ENCODE results near the gene UCK2. TPM values are rescaled to one million over a fixed set of nuclear protein-coding genes. Genes with fewer than 3 reads are reported as not detected.

UCK2 gene
- total and polyA plus RNA-seq, 2 donors (not counting 1 experiment from before 2014, with no cell fraction given) = 8.9 to 11.5 TPM

DNA sequence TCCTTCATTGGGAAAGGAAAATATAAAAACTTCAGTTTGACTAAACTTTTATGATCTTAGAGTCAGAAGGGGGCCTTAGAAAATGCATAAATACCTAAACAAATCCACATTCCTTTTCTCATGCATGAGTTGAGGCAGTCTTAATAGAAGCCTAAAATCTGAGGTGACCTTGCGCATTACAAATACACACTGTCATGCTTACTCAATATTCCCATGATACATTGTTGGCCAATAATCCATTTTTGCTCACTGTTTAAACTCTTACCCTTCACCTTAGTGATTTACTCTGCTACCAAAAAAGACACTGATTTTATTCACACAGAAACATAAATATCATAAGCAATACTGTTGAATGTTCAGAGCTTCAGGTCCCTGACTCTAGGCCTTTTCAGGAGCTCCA, 39.7 kb upstream of the UCK2 start:
- ATAC-seq (ENCODE audit: low read depth) = no peak
- peaks cover 7% of the 10 kb centered on the region for H3K27me3 Mint-ChIP-seq
- Histone ChIP-seq H3K9ac (ENCODE audit: low read length) (no peak overlapping the region), H3K4me3 (ENCODE audit: control extremely low read depth in 1 of 5, extremely low read depth in 1 of 5, insufficient read depth in 1 of 5, low read depth in 2 of 5, low read length in 4 of 5) (no peak overlapping the region), H3K79me2 (ENCODE audit: control insufficient read depth, insufficient read depth, low read length) (no peaks in the 10 kb centered on the region), H3K4me1 (ENCODE audit: control insufficient read depth in 2 of 2, insufficient read depth in 2 of 2, low read length in 2 of 2) (no peaks in the 10 kb centered on the region), H3K36me3 (replicated peaks in 1 of 2; ENCODE audit: control extremely low read depth in 1 of 2, control insufficient read depth in 1 of 2, extremely low read depth in 1 of 2, insufficient read depth in 2 of 2, low read length in 1 of 2) (no peaks in the 10 kb centered on the region), H3K27ac (ENCODE audit: low read length in 2 of 2) (no peak overlapping the region), H4K20me1 (ENCODE audit: control insufficient read depth, insufficient read depth, low read length, poor library complexity, severe bottlenecking) (no peaks in the 10 kb centered on the region), H3K9me3 (ENCODE audit: control extremely low read depth in 1 of 3, control insufficient read depth in 2 of 3, insufficient read depth in 1 of 3, low read length in 2 of 3) (peaks cover 0 to 18% (median 0%) of the 10 kb centered on the region in 3 donors), H3K4me2 (replicated peaks; ENCODE audit: low read depth, low read length, poor library complexity, severe bottlenecking) (no peak overlapping the region), H2AFZ (ENCODE audit: insufficient read depth, low read depth, low read length, poor library complexity, severe bottlenecking) (no peak overlapping the region), H3K27me3 (replicated peaks in 1 of 4; ENCODE audit: control extremely low read depth in 1 of 4, control insufficient read depth in 3 of 4, insufficient read depth in 4 of 4, low read length in 3 of 4) (peaks cover 0 to 4% (median 0%) of the 10 kb centered on the region in 4 experiments)
- TF ChIP-seq, protein P1, sequence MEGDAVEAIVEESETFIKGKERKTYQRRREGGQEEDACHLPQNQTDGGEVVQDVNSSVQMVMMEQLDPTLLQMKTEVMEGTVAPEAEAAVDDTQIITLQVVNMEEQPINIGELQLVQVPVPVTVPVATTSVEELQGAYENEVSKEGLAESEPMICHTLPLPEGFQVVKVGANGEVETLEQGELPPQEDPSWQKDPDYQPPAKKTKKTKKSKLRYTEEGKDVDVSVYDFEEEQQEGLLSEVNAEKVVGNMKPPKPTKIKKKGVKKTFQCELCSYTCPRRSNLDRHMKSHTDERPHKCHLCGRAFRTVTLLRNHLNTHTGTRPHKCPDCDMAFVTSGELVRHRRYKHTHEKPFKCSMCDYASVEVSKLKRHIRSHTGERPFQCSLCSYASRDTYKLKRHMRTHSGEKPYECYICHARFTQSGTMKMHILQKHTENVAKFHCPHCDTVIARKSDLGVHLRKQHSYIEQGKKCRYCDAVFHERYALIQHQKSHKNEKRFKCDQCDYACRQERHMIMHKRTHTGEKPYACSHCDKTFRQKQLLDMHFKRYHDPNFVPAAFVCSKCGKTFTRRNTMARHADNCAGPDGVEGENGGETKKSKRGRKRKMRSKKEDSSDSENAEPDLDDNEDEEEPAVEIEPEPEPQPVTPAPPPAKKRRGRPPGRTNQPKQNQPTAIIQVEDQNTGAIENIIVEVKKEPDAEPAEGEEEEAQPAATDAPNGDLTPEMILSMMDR (IDR thresholded peaks at IDR 0.05) = no peak
- no peak for TF ChIP-seq EZH2 (IDR thresholded peaks at IDR 0.05; ENCODE audit: borderline replicate concordance, insufficient read depth, low read depth, low read length, poor library complexity, severe bottlenecking)
- CTCF ChIA-PET = no interaction called here
- POLR2A ChIA-PET = no interaction called here
- no peaks in the 10 kb centered on the region for H3K4me1 Mint-ChIP-seq
- 100% methylated on average over 1 of the region's 1 CpG for WGBS (ENCODE audit: insufficient coverage)
- no peak overlapping the region for H3K27ac Mint-ChIP-seq
- no peak for DNase-seq
- no peak overlapping the region for H3K4me3 Mint-ChIP-seq
- H3K9me3 Mint-ChIP-seq (ENCODE audit: insufficient read depth) = no peaks in the 10 kb centered on the region
- intact Hi-C loops (cut with micrococcal nuclease) = no loop called here

DNA sequence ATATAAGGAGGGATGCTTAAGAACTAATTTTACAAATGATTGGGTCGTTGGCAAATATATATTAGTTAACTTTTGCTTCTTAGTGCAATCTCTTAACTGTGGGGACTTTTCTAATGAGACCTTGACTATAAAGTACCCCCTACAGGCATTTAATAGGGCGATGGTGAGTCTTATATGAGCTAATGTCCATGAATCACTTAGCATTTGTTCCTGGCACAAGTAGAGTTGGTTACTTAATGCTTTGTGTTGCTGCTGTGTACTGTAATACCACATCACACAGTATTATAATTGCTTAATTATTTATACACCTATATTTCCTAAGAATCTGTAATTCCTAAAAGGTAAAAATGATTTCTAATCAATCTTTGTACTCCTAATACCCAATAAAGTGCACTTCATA, 33.5 kb upstream of the UCK2 start:
- ATAC-seq (ENCODE audit: low read depth) (no peak), DNase-seq (no peak)
- H3K4me3 Mint-ChIP-seq = no peak overlapping the region
- Histone ChIP-seq H2AFZ (ENCODE audit: insufficient read depth, low read depth, low read length, poor library complexity, severe bottlenecking) (no peak overlapping the region), H3K4me3 (ENCODE audit: control extremely low read depth in 1 of 5, extremely low read depth in 1 of 5, insufficient read depth in 1 of 5, low read depth in 2 of 5, low read length in 4 of 5) (no peak overlapping the region), H3K9me3 (ENCODE audit: control extremely low read depth in 1 of 3, control insufficient read depth in 2 of 3, insufficient read depth in 1 of 3, low read length in 2 of 3) (peaks cover 0 to 1% (median 0%) of the 10 kb centered on the region in 3 donors), H3K79me2 (ENCODE audit: control insufficient read depth, insufficient read depth, low read length) (no peaks in the 10 kb centered on the region), H4K20me1 (ENCODE audit: control insufficient read depth, insufficient read depth, low read length, poor library complexity, severe bottlenecking) (no peaks in the 10 kb centered on the region), H3K9ac (ENCODE audit: low read length) (no peak overlapping the region), H3K27ac (ENCODE audit: low read length in 2 of 2) (no peak overlapping the region), H3K4me2 (replicated peaks; ENCODE audit: low read depth, low read length, poor library complexity, severe bottlenecking) (no peak overlapping the region), H3K36me3 (replicated peaks in 1 of 2; ENCODE audit: control extremely low read depth in 1 of 2, control insufficient read depth in 1 of 2, extremely low read depth in 1 of 2, insufficient read depth in 2 of 2, low read length in 1 of 2) (no peaks in the 10 kb centered on the region), H3K4me1 (ENCODE audit: control insufficient read depth in 2 of 2, insufficient read depth in 2 of 2, low read length in 2 of 2) (no peaks in the 10 kb centered on the region), H3K27me3 (replicated peaks in 1 of 4; ENCODE audit: control extremely low read depth in 1 of 4, control insufficient read depth in 3 of 4, insufficient read depth in 4 of 4, low read length in 3 of 4) (peaks cover 0 to 4% (median 2%) of the 10 kb centered on the region in 4 experiments)
- H3K9me3 Mint-ChIP-seq (ENCODE audit: insufficient read depth) = no peaks in the 10 kb centered on the region
- peaks cover 18% of the 10 kb centered on the region for H3K27me3 Mint-ChIP-seq
- no peak overlapping the region for H3K27ac Mint-ChIP-seq
- CTCF ChIA-PET = no interaction called here
- intact Hi-C loops (cut with micrococcal nuclease) = no loop called here
- POLR2A ChIA-PET = no interaction called here
- TF ChIP-seq, protein P1 (IDR thresholded peaks at IDR 0.05) = no peak
- TF ChIP-seq EZH2 (IDR thresholded peaks at IDR 0.05; ENCODE audit: borderline replicate concordance, insufficient read depth, low read depth, low read length, poor library complexity, severe bottlenecking) = no peak
- WGBS (ENCODE audit: insufficient coverage) = no CpG with 5 or more reads among the region's 2 CpGs
- H3K4me1 Mint-ChIP-seq = no peaks in the 10 kb centered on the region

All from B cell (primary cell).